Measurements from ENCODE around the gene NDUFB11. TPM values are rescaled to one million over a fixed set of nuclear protein-coding genes. Genes with fewer than 3 reads are reported as not detected.
A peak's percentile ranks its signal among the peaks of the same experiment; 100 is the strongest.

The NDUFB11 gene
- total RNA-seq, 2 experiments from 2014 or later, result 50.1 to 53.2 TPM

DNA sequence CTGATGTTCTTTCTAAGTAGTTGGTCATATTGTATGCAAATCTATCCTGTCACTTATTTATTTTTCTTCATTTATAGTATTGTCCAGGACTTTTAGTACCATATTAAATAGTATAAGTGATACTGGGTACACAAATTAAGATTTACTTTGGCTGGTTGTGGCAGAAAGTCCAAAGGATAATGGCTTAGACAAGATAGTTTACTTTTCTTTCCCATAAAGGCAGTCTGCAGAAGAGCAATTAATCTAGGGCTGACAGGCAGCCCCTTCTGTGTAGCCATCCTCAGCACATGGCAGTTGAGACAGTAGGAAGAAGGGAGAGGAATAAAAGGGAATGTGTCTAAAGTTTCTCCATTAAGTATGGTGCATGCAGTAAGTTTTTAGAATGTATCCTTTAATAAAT lies 6.9 kb upstream of the NDUFB11 start:
- Mint-ChIP-seq H3K9me3 (no peaks in the 10 kb centered on the region), H3K27ac (no peak overlapping the region), H3K4me1 (ENCODE audit: low read depth) (peaks cover 15% of the 10 kb centered on the region), H3K4me3 (no peak overlapping the region), H3K36me3 (ENCODE audit: low read depth) (peaks cover 52% of the 10 kb centered on the region), H3K27me3 (no peaks in the 10 kb centered on the region)
- Histone ChIP-seq H3K27ac (ENCODE audit: low read depth in 1 of 2, low read length in 2 of 2) (no peak overlapping the region), H3K27me3 (ENCODE audit: control insufficient read depth in 1 of 2, insufficient read depth in 2 of 2, low read length in 2 of 2) (no peaks in the 10 kb centered on the region), H3K4me3 (ENCODE audit: low read length) (no peak overlapping the region), H3K36me3 (ENCODE audit: insufficient read depth, low read length) (peaks cover 31% of the 10 kb centered on the region), H3K4me1 (ENCODE audit: insufficient read depth, low read length) (peaks cover 15% of the 10 kb centered on the region), H3K9me3 (ENCODE audit: control insufficient read depth in 1 of 2, insufficient read depth in 1 of 2, low read length in 2 of 2) (no peaks in the 10 kb centered on the region)
- ChIA-PET POLR2A (no interaction called here), CTCF (no interaction called here)
- intact Hi-C loops (cut with DNase I, micrococcal nuclease), result no loop called here
- TF ChIP-seq, protein P1, sequence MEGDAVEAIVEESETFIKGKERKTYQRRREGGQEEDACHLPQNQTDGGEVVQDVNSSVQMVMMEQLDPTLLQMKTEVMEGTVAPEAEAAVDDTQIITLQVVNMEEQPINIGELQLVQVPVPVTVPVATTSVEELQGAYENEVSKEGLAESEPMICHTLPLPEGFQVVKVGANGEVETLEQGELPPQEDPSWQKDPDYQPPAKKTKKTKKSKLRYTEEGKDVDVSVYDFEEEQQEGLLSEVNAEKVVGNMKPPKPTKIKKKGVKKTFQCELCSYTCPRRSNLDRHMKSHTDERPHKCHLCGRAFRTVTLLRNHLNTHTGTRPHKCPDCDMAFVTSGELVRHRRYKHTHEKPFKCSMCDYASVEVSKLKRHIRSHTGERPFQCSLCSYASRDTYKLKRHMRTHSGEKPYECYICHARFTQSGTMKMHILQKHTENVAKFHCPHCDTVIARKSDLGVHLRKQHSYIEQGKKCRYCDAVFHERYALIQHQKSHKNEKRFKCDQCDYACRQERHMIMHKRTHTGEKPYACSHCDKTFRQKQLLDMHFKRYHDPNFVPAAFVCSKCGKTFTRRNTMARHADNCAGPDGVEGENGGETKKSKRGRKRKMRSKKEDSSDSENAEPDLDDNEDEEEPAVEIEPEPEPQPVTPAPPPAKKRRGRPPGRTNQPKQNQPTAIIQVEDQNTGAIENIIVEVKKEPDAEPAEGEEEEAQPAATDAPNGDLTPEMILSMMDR (IDR thresholded peaks at IDR 0.05), result no peak
- DNase-seq (no peak), ATAC-seq (ENCODE audit: poor library complexity) (no peak)

DNA sequence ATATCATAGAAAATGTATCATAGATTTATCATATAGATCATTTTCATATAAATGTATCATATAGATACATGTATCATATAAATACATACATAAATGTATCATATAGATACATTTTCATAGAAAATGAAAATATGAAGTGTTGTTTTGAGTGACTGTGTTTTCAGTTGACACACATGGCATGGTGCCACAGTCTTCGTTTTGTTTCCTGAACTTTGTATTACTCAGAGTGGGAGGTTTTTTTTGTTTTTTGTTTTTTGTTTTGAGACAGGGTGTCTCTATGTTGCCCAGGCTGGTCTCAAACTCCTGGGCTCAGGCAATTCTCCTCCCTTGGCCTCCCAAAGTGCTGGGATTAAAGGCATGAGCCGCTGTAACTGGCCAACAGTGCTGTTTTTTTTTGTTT lies 4.4 kb upstream of the NDUFB11 start:
- TF ChIP-seq, protein P1 (IDR thresholded peaks at IDR 0.05), result no peak
- H3K9me3 Mint-ChIP-seq, result no peaks in the 10 kb centered on the region
- intact Hi-C loops (cut with DNase I, micrococcal nuclease), result loop anchor here in 1 of 2 experiments (10.0 kb wide), 1 partner anchor 336 kb away; the partner anchor contains the start of gene ZNF41
- no peak overlapping the region for H3K4me3 Mint-ChIP-seq
- DNase-seq (peak in 1 of 14 experiments; percentile 13), ATAC-seq (ENCODE audit: poor library complexity) (no peak)
- no peak overlapping the region for H3K4me3 ChIP-seq (ENCODE audit: low read length)
- ChIA-PET CTCF (no interaction called here), POLR2A (no interaction called here)
- peaks cover 39% of the 10 kb centered on the region for H3K4me1 Mint-ChIP-seq (ENCODE audit: low read depth)
- H3K9me3 ChIP-seq (ENCODE audit: control insufficient read depth in 1 of 2, insufficient read depth in 1 of 2, low read length in 2 of 2), result no peaks in the 10 kb centered on the region
- H3K27ac ChIP-seq (ENCODE audit: low read depth in 1 of 2, low read length in 2 of 2), result no peak overlapping the region
- H3K27ac Mint-ChIP-seq, result no peak overlapping the region
- H3K36me3 ChIP-seq (ENCODE audit: insufficient read depth, low read length), result peaks cover 25% of the 10 kb centered on the region
- peaks cover 22% of the 10 kb centered on the region for H3K4me1 ChIP-seq (ENCODE audit: insufficient read depth, low read length)
- H3K27me3 Mint-ChIP-seq, result no peaks in the 10 kb centered on the region
- H3K27me3 ChIP-seq (ENCODE audit: control insufficient read depth in 1 of 2, insufficient read depth in 2 of 2, low read length in 2 of 2), result no peaks in the 10 kb centered on the region
- peaks cover 64% of the 10 kb centered on the region for H3K36me3 Mint-ChIP-seq (ENCODE audit: low read depth)

DNA sequence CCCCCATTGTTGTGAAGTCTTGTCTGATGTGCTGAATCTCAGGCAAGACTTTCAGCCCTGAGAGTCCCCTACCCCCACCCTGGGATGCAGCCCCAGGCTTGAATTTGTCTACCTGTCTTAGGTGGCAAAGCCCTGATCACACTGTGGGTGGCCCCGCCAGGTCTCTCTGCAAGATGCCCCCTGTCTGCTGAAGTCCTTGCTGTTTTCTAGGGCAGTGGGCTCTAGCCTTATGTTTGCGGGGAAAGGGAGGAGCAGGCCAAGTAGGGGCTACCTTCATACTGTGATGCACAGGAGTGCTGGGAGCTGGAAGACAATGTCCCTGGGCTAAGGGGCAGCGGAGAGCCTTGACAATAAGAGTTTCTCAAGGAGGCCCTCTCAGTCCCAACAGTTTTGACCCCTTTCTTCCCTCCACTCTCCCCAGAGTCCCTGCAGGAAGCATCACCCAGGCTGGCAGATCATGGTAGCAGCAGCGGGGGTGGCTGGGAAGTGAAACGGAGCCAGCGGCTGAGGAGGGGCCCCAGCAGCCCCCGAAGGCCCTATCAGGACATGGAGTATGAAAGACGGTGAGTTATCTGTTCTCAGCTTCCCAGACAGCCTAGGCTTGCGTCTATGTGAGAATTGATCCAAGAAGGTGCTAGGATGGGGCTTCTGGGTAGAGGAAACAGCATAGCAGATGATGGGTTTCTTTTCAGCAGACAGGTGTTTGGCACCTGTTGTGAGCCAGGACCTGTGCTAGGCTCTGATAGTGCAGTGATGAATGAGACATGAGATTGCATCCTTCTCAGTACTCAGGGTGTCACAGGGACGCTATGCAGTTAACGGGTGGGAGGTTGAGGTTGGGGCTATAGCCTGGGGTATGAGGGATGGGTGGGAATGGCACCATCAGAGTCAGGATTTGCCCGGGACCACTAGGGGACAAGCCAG lies 2.7 kb upstream of the NDUFB11 start:
- ChIA-PET POLR2A (no interaction called here), CTCF (no interaction called here)
- ATAC-seq (ENCODE audit: poor library complexity), result no peak
- TF ChIP-seq, protein P1 (IDR thresholded peaks at IDR 0.05), result no peak
- H3K27ac Mint-ChIP-seq, result peak overlapping the region; percentile 47
- peak overlapping the region in 1 of 2 donors; percentile 7 for H3K27ac ChIP-seq (ENCODE audit: low read depth in 1 of 2, low read length in 2 of 2)
- no peaks in the 10 kb centered on the region for H3K27me3 Mint-ChIP-seq
- H3K4me3 ChIP-seq (ENCODE audit: low read length), result peak overlapping the region; percentile 85
- H3K4me1 Mint-ChIP-seq (ENCODE audit: low read depth), result peaks cover 52% of the 10 kb centered on the region
- H3K27me3 ChIP-seq (ENCODE audit: control insufficient read depth in 1 of 2, insufficient read depth in 2 of 2, low read length in 2 of 2), result no peaks in the 10 kb centered on the region
- peak overlapping the region; percentile 42 for H3K4me3 Mint-ChIP-seq
- H3K36me3 Mint-ChIP-seq (ENCODE audit: low read depth), result peaks cover 66% of the 10 kb centered on the region
- no peaks in the 10 kb centered on the region for H3K9me3 ChIP-seq (ENCODE audit: control insufficient read depth in 1 of 2, insufficient read depth in 1 of 2, low read length in 2 of 2)
- peaks cover 31% of the 10 kb centered on the region for H3K4me1 ChIP-seq (ENCODE audit: insufficient read depth, low read length)
- no peak for DNase-seq
- intact Hi-C loops (cut with DNase I, micrococcal nuclease), result loop anchor here in 1 of 2 experiments (2.0 to 10.0 kb wide), 2 partner anchors 44 to 338 kb away; partner anchors contain the start of gene ZNF41
- H3K9me3 Mint-ChIP-seq, result no peaks in the 10 kb centered on the region
- peaks cover 26% of the 10 kb centered on the region for H3K36me3 ChIP-seq (ENCODE audit: insufficient read depth, low read length)
